NCI-H510A treated with DMSO at 0.1 percent for 48 hours (cell line): ENCODE measurements around the gene NCOA6.

Experiments
- DNase-seq: peaks from one replicate; lab custom pipeline; 2025; lab: John Stamatoyannopoulos, UW

NCOA6 gene

DNA sequence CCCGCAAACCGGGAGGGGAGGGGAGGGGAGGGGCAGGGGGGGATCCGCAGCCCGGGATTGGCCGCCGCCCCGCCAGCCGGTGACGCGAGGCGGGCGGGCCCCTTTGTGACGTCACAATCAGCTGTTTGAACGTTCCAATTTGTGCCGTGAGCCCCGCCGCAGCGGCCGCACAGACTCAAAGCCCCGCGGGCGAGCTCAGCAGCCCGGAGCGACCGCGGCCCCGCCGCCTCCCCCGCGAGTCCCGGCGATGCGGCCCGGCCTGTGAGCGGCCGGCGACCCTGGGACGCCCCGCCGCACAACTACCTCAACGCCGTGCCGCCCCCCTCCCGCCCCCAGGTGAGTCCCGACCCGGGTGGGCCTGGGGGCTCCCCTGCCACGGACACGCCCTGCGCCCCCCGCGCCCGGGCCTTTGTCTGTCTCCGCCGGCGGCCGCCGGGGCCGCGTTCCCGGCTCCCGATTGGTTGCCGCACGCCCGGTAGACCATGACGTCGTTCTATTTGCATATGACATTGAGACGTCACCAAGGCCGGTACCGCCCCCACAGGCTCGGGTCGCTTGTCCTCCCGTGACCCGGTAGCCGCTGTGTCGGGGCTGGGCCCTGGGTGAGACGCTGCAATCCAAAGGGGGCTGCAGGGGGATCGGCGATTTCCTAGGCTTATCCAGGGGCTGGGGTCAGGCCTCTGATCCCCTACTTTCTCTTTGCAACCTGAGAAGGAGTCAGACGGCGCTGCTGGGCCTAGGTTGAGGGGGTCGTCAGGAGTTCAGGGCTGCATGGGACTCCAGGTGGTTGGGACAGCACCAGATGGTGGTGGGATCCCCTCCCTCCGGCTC is 121.1 kb downstream of the NCOA6 start, which contains the start of gene TP53INP2:
TSS of gene TP53INP2 (plus strand) at position 168 of the 831 bp plus-strand sequence. CDS start 4,396 bp downstream, outside the sequence.
- DNase-seq, result peak; percentile 84

DNA sequence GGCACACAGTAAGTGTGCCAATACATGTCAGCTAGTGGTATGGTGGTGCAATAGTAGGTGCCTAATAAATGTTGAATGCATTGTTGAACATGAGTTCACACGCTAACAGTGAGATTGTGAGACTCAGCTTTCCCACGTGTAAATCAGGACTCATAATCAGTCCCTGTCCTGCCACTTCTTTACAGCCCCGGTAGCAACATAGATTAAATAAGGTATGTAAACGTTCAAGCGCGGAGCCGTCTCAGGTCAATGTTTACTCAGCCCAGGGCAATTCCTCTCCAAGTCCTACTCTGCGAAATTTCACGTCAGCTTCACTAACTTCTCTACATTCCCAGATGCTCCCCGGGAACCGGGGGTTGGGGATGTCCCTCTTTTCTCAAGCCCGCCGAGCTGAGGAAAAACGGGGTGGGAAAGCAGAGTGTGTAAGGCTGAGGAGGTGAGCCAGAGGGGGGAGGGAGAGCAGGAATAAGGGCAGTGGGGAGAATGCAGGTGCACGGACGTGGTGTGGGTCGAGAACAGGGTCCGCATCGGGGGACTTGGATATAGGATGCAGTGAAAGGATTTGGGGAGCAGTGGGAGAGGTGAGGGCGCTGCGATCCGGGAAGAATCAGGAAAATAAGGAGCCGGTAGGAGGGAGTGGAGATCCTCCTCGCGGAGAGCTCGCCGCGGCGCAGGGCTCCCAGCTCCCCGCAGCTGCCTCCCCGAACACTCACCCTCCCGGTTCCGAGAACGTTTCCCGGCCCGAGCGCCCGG is 121.9 kb downstream of the NCOA6 start:
- DNase-seq, result peak; percentile 47

DNA sequence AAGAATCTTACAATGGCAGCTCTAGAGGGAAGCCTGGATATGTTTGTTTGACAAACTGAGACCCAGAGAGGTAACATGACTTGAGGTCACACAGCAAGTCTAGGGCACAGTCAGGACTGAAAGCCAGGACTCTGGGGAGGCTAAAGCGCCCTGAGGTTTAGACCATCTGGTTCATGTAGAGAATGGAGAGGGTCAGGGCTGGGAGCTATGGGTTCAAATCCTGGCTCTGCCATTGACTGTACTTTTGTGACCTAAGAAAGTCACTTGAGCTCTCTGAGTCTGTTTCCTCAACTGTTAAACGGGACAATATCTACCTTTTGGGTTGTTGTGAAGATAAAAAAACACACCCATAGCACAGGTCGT is 122.4 kb downstream of the NCOA6 start:
- DNase-seq, result no peak

DNA sequence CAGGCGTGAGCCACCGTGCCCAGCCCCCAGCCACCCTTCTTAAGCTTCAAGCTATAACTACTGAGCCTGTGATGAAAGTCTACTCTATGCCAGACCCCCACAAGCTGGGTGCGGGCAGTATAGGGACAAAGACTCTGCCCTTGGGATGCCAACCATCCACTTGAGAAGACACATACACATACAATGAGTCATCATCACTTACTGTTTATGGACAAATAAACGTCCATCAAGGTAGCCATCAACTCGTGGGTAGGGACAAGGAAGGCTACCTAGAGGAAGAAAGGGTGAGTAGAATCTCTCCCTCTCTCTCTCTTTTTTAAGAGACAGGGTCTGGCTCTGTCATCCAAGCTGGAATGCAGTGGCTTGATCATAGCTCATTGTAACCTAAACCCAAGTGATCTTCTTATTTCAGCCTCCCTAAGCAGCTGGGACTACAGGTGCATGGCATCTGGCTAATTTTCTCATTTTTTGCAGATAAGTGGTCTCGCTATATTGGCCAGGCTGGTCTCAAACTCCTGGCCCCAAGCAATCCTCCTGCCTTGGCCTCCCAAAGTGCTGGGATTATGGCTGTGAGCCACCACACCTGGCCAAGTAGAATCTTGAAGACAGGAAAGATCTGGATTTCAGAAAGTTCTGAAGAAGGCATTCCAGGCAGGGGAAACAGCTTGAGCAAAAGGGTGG is 123.9 kb downstream of the NCOA6 start:
- DNase-seq, result no peak

DNA sequence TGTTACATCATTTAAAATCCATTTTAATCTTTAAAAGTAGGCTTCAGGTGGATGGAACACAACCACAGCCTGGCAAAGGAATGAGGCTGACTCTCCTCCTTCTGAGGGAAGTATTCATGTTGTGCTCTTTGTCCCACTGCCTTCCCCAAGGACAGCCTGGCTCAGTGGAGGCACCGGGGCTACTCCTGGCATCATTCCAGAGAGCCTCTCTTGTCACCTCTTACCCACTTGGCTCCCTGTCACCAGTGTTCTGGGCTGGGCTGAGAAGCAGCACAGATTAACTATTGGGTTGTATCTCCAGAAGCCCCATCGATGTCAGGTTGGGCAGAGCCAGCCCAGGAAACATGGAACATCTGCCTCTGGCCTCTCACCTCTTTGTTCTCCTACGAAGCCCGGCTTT is 132.0 kb downstream of the NCOA6 start:
- no peak for DNase-seq

DNA sequence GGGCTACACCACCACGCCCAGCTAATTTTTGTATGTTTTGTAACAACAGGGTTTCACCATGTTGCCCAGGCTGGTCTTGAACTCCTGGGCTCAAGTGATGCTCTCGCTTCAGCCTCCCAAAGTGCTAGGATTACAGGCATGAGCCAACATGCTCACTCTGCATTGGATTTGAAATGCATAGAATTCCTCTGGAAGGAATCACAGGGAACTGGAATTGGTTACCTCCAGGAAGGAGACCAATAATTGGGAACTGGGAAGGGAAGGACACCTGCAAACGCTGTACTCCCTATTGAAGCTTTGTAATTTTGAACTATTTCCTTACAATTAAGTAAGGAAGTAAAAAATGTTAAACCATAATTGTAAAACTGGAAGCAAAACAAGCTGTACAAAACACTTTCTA is 133.6 kb downstream of the NCOA6 start:
- DNase-seq, result no peak

DNA sequence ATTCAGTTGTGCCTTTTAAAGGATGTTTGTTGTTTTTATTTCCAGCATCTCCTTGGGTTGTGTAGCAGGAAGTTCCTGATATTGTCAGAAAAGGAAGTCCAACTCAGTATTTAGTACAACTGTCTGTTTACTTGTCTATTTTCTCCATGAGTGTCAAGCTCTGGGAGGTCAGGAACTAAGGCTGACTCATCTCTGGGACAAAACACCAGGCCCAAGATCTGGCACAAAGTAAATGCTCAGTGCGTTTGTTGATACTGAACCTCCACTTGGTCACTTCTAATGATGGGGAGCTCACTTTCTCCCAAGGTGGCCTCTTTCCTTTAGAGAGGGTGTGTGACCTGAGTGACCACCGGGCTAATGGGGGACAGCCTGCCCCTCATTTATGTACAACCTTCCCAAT is 136.0 kb downstream of the NCOA6 start:
- no peak for DNase-seq

DNA sequence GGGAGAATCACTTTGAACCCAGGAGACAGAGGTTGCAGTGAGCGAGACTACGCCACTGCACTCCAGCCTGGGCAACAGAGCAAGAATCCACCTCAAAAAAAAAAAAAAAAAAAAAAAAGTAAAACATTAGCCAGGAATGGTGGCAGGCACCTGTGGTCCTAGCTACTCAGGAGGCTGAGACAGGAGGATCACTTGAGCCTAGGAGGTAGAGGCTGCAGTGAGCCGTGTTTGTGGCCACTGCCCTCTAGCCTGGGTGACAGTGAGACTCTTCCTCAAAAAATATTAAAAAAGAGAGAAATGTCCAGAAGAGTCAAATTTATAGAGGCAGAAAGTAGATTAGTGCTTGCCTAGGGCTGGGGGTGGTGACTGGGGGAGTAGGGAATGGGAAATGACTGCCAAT is 141.8 kb downstream of the NCOA6 start:
- no peak for DNase-seq

DNA sequence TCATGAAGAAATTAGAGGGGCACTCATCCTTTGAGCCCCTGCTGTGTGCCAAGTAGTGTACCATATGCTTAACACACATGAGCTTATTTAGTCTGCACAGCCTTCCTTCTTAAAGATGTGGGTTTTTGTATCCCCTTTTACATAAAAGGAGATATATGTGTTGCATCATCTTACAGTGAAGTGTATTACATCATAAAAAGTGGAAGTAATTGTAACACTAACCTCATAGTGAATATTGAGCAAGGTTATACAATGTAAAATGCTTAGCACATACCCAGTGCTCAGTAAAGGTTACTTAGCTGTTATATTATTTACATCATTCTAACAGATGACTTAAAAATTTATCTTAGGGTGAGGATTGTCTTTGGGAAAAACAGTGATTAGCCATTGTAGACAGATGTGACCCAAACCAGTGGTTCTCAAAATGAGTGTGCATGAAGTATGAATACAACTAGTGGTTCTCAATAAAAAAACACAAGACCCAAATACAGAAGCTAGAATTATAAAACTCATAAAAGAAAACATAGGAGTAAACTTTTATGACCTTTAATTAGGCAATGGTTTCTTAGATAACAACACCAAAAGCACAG is 144.8 kb downstream of the NCOA6 start:
- no peak for DNase-seq

DNA sequence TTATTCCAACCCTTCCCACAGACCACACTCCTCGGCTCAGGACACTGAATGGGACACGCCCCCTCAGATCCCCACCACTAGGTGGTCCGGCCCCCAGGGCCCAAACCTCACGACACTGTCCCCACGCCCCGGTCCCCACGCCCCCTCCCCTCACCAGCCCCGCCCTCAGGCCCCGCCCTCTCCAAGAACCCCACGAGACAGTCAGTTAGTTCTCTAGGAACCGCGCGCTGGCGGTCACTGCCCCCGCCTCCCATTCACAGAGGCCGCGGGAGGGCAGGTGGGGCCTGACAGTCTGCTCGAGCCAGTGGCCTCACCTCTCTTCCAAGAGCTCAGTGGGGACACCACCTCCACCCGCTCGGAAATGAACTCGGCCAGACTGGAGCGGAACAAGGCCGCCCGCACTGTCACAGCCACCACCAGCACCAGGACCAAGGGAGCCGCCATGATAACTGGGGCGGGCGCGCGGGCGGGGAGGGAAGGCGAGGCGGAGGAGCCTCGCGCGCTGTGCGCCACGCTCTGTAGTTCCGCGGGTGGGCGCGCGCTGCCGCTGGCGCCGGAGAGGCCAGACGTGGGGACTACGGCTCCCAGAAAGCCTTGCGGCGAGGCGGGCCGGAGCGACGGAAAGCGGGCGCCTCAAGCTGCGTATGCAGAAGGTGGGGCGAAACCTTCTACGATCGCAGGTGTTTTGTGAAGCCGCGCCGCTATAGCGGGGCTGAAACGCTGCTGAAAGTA is 148.6 kb downstream of the NCOA6 start, which contains the start of gene PIGU:
TSS of gene PIGU (minus strand) at position 451 of the 732 bp plus-strand sequence. CDS start at position 444, 7 bp downstream.
- peak; percentile 97 for DNase-seq

DNA sequence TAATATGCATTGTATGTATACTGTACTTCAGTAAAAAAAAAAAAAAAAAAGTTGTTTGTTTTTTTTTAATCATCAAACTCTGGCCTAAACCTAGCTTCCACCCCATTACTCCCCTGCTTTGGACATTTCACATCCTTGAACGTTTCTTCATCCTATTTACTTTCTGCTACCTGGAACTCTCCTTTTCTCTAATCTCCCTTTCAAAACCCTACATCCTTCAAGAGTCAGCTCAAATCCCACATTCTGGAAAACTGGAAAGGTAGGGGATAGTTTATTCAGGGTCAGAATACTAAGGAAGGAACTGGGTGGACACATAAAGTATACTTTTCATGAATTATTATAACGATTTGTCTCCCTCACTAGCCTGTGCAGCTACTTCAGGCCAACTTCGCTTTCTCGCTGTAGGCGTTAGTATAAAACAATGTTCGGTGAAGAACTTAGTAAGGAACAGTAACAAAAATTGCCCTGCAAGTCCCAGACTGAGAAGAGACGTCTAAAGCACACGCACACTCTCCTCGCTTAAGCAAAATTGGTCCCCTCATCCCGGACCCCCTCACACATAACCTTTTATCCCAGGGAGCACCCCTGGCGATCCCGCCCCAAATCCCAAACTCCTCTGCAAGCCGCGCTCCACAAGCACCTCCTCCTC is 149.3 kb downstream of the NCOA6 start:
- DNase-seq, result peak; percentile 68

DNA sequence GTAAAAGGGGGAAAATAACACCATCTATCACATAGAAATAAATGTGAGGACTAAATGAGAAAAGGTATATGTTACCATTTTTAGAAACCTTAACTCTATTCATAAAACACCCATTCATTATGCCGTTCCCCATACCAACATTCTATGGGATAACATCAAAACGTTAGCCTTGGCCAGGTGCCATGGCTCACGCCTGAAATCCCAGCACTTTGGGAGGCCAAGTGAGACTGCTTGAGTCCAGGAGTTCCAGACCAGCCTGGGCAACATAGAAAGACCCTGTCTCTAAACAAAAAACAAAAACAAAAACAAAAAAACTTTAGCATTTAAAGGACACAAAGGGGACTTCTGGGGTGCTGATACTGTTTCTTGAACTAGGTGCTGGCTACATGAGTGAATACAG is 149.9 kb downstream of the NCOA6 start:
- no peak for DNase-seq

DNA sequence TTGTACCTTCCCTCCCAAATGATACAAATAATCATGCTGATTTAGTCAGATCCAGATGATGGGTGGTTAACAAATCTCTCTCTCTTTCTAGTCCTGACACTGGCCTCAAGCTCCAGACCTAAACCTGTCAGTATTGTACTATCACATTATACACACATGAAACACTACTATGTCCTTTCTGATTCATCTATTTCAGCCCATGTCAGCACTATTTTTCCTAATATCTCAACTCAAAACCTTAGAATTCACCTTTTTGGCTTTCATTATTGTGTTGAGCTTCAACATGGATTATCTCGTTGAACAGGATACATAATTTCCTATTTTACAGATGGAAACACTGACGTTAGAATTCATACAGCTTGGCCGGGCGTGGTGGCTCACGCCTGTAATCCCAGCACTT is 152.0 kb downstream of the NCOA6 start:
- DNase-seq, result no peak

DNA sequence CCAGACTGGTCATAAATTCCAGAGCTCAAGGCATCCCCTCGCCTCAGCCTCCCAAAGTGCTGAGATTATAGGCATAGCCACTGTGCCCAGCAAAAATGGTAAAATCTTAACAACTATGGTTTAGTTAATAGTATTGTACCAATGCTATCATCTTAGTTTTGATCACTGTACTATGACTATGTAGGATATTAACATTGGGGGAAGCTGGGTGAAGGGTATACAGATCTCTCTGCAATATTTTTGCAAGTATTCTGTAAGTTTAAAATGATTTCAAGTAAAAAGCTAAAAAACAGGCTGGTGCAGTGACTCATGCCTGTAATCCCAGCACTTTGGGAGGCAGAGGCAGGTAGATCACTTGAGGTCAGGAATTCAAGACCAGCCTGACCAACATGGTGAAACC is 156.4 kb downstream of the NCOA6 start:
- DNase-seq, result no peak
